ENCODE results near the gene NXPE4.

- no peak for TF ChIP-seq CTCF (IDR thresholded peaks at IDR 0.05 in 4 of 5, conservative IDR thresholded peaks at IDR 0.05 in 1 of 5)
- no peak for TF ChIP-seq POLR2A (IDR thresholded peaks at IDR 0.05)
These were observed 29.7 kb upstream of the NXPE4 start for GRCh38 chr11:114625294-114625693.

Measured in gastrocnemius medialis (tissue), 4 donors.